ENCODE results near the gene GSTT2B.

- TF ChIP-seq USF1 (IDR thresholded peaks at IDR 0.05; ENCODE audit: borderline replicate concordance, low read depth) (no peak), ZBTB33 (IDR thresholded peaks at IDR 0.05; ENCODE audit: borderline replicate concordance, low read depth) (no peak), JUND (IDR thresholded peaks at IDR 0.05) (no peak), POLR2AphosphoS5 (IDR thresholded peaks at IDR 0.05; ENCODE audit: low read depth, low read length) (no peak), TAF1 (IDR thresholded peaks at IDR 0.05; ENCODE audit: borderline replicate concordance, low read depth, low read length) (no peak)
- TF ChIP-seq, protein P1, sequence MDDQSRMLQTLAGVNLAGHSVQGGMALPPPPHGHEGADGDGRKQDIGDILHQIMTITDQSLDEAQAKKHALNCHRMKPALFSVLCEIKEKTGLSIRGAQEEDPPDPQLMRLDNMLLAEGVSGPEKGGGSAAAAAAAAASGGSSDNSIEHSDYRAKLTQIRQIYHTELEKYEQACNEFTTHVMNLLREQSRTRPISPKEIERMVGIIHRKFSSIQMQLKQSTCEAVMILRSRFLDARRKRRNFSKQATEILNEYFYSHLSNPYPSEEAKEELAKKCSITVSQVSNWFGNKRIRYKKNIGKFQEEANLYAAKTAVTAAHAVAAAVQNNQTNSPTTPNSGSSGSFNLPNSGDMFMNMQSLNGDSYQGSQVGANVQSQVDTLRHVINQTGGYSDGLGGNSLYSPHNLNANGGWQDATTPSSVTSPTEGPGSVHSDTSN (IDR thresholded peaks at IDR 0.05), result no peak
- TF ChIP-seq, protein P2, sequence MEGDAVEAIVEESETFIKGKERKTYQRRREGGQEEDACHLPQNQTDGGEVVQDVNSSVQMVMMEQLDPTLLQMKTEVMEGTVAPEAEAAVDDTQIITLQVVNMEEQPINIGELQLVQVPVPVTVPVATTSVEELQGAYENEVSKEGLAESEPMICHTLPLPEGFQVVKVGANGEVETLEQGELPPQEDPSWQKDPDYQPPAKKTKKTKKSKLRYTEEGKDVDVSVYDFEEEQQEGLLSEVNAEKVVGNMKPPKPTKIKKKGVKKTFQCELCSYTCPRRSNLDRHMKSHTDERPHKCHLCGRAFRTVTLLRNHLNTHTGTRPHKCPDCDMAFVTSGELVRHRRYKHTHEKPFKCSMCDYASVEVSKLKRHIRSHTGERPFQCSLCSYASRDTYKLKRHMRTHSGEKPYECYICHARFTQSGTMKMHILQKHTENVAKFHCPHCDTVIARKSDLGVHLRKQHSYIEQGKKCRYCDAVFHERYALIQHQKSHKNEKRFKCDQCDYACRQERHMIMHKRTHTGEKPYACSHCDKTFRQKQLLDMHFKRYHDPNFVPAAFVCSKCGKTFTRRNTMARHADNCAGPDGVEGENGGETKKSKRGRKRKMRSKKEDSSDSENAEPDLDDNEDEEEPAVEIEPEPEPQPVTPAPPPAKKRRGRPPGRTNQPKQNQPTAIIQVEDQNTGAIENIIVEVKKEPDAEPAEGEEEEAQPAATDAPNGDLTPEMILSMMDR (IDR thresholded peaks at IDR 0.05), result no peak
These were observed 50.4 kb downstream of the GSTT2B start for GRCh38 chr22:23910496-23911190.
